NCI-H2029 (cell line): Measurements from ENCODE around the gene UNC119.
A peak's percentile ranks its signal among the peaks of the same experiment; 100 is the strongest.

Source experiments
- DNase-seq: peaks from one replicate; lab custom pipeline; 2025; lab: John Stamatoyannopoulos, UW

Gene UNC119

DNA sequence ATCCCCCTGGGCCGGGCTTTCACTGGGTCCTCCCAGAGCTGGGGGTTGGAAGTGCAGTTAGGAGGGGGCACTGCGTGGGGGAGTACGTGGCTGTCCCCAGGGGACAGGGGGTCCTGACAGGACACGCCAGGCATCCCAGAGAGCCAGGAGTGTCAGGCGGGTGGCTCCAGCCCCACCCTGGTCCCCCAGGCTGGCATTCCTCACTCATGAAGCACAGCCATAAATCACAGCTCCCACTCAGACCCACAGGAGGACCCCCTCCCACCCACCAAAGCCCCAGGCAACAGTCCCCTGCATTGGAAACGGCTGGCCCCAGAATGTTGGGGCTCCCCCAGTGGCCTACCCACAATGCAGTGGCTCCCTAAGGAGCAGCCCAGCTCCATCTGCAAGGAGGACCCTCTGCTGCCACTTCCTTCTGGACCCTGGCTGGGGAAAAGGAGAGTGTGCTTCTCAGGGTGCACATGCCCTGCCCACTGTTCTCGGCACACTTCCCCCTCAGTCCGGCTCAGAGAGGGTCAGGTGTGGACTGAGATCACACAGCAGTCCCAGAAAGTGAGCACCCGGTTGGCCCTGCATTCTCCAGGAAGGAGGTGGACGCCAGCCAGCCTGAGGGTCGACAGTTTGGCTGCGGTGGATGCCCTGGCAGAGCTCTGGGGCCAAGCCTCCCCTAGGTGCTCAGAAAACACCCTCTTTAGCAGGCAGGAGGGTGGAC lies 53.6 kb downstream of the UNC119 start:
- DNase-seq = no peak

- peak; percentile 37 for DNase-seq
These were observed 54.5 kb downstream of the UNC119 start for GRCh38 chr17:28497931-28498330.
